Islet of Langerhans (tissue), 1 donor: ENCODE results near the gene ABTB2.

Experiments used
- FAIRE-seq: peaks from one replicate; lab custom pipeline; 2011; peaks lifted over from hg19 to GRCh38; lab: Jason Lieb, UNC

The ABTB2 gene

DNA sequence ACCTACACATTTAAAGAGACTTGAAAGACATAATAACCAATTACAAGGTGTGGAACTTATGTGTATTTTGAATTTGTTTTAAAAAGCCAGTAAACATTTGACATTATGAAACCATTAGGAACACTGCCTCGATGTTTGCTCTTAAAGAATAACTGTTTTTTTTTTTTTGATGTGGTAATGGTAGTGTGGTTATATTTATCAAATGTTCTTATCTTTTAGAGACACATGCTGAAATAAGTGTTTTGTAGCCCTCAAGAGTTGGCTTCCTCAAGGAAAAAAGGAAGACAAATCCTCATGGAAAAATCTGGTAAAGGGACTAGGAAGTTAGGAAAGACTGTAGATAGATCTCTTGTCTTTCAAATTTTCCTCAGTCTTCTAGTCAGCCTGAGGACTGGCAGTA, 2.2 kb upstream of the ABTB2 start:
- FAIRE-seq, result no peak

GRCh38 chr11:34359548-34359891, 1.7 kb upstream of the ABTB2 start:
- FAIRE-seq, result no peak

GRCh38 chr11:34358728-34359547, 1.1 kb upstream of the ABTB2 start:
- FAIRE-seq, result peak; percentile 66

DNA sequence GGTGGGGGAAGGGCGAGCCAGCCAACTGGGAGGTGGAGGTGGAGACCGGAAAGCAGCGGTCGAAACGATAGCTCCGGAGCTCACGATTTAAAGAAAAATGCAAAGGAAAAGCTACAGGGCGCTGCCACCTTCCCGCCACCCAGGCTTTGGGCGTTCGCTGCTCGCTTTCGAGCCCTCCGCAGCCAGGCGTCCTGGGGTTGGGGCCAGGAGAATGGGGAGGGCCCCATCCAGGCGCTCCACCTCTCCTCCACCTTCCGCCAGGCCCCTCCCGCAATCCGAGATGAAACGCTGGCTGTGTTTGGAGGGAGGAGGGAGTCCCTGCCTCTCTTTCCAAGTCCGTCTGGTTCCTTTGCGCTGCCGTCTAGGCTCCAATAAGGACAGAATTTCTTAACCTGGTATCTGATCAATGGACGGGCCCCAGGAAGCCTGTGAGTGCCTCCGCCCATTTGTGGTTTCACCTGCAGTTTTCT, 483 bp upstream of the ABTB2 start:
- no peak for FAIRE-seq

DNA sequence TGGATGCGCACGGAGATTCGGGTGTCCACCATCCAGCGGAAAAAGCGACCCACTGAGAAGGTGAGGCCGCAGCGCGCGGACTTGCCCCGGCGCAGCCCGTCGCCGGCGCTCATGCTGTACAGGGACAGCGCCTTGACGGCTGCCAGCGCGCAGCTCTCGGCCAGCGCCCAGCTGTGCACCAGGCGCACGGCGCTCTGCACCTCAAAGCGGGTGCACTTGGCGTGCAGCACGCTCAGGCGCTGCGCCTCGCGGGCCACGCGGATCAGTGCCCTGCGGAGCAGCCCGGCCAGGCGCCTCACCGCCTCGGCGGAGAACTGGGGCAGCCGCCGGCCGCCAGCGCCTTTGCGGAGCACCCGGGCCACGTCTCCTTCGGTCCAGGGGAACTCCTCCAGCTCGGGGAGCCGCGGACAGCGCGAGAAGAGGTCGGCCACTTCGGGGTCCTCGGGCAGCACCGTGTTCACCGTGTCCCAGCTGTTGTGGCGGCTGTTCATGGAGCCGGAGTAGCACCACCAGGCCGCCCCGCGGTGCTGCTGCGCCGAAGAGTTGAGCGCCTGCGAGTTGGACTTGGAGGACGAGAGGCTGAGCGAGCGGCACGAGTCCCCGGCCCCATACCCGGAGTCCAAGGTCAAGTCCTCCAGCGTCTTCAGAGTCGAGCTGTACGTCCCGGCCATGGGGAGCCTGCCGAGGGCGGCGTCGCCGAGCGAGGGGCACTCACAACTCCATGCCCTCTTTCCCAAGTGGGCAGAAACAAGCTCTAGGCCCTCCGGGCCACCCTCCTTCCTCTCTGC, 703 bp downstream of the ABTB2 start:
- FAIRE-seq, result no peak

DNA sequence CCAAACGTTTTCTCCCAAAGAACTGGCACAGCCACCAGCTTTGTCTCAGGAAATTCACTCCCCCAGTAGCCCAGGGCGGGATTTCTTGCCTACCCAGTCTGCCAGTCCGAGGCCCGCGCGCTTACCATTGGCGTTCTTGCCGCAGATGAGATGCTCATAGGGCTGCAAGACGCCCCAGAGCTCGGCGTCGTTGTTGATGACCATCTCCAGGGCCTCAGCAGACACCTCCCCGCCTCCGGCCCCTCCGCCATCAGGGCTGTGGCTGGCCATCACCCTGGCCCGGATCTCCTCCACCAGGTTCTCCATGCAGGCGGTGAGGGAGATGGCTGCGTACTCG, 1.3 kb downstream of the ABTB2 start:
- FAIRE-seq, result no peak

DNA sequence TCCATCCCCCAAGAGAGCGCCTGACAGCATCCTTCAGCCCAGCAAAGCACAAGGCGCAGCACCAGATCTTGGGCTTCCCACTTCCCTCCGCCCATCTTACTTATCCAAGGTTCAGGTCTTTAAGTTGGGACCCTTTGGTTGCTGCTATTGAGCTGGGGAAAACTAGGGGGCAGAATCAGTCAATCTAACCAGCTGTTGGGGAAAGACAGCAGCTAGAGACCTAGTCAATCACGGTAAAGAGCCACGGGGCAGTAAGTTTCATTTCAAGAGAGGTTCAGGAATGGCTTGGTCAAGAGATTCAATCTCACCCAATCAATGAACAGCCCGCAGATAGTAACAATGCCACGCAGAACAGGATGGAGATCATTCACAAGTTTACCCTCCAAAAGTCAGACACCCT, 1.7 kb downstream of the ABTB2 start:
- no peak for FAIRE-seq

DNA sequence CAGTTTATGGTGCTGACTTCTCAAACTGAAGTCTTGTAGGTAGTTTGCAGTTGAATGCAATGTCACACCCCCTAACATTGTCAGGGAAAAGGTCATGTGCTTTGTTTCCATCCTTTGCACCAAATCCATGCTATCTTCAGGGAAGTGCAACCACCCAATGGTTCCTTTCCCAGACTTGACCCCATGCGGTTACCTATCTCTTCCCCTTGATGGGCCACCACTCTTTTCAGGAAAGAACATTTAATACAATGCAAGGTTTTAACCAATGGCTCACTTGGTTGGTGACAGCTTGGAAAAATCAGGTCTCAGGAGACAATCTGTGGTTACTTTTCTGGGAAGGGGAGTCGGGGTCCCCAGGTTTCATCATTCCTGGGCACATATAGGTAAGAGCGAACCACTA, 2.1 kb downstream of the ABTB2 start:
- FAIRE-seq, result no peak

DNA sequence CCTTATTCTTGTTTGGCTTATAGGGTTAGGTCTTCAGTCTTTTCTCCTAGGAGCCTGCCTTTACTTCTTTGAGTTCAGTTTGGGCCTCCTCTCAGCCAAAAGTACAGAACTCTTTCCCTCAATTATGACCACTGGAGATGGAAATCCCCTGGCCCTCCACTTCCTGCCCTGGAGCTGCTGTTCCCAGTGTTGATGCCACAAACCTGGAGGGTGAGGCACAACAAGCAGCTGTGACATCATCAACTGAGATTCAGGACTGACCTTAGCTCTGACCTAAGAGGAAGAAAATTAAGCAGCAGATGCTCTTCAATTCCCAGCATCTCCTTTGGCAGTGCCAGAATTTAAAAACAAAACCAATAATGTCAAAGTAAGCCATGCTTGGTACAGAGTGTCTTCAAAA, 3.0 kb downstream of the ABTB2 start:
- no peak for FAIRE-seq

DNA sequence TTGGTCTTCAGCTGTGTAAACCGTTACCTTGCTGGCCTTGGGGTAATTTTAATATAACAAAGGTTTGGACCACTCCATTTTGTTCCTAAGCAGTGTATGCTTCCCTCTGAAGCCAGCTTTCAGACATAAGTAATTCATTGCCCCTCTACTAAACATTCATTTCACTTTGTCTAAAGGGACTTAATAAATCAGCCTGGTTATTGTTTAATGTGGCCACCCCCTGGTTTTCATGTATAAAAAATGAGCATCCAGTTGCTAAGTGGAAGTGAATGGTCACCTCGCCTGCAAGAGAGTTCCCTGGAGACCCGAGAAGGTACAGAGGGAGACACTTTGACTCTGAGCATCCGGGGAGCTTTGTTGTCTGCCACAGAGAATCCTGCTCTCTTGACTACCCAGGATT, 3.9 kb downstream of the ABTB2 start:
- no peak for FAIRE-seq

DNA sequence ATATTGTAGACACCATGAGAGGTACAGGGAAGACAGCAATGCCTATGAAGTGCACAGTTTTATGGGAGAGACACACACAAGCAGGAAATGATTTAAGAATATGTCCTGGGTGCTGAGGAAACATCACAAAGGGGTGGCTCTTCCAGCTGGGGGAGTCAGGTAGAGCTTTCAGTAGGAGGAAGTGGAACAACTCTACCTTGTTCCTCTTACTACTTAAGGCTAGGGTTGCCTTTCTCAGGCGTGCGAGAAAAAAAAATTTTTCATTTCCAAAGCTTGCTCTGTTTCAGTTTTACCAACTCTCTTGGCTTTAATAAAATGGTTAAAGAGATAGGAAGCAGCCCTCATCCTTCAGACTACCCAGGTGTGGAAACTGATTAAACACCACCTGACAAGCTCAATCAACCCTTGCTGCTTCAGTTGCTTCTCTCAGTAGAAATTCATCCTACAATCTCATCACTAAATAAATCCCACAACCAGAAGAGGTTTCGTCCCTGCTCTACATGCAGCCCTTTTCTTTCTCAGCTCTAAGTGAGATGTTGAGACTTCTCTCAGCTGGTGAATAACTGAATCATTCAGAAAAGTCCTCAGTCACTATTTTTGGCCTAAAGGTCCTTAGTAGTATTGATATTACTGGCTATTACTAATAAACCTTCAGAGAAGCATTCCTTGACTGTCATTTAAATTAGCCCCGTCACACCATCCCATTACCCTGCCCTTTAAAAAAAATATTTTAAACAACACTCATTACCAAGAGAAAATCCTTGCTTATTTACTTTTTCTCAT, 5.9 kb downstream of the ABTB2 start:
- FAIRE-seq, result no peak

DNA sequence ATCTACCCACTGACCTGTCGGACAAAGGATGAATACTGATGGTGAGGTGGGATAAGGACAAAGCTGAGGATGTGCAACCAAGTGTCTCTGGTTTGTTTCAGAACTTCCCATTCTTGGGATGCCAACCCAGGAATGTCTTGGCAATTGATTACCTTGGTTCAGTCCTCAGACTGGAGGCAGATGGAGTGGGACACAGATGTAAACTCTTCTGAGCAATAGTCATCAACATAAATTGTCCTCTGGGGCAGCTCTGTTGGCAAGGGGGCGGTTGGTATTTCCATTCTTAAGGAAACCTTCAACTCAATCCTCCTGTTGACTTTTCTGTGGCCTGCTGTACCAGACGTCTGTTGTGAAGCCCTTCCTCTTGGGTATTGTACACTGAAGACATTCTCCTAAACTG, 6.8 kb downstream of the ABTB2 start:
- FAIRE-seq, result no peak

GRCh38 chr11:34349882-34350281, 7.9 kb downstream of the ABTB2 start:
- FAIRE-seq, result no peak

GRCh38 chr11:34348919-34349318, 8.9 kb downstream of the ABTB2 start:
- no peak for FAIRE-seq

DNA sequence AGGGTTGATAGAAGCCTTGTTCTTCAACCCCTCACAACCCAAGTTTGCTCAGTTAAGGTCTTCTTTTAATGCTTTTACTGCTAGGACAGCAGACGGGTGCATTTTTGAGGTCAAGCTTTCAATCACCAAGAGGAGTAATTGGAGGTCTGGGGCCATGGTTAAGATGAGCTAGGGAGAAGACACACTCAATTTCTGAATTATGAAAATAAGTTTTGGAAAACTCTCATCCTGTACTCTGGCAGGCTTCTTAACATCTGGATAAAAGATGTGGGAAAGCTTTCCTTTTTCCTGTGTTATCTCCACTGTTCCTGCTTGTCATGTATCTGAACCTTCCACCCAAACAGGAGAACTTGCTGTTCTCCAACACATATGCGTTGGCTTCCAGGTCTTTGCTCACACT, 9.7 kb downstream of the ABTB2 start:
- FAIRE-seq, result no peak

DNA sequence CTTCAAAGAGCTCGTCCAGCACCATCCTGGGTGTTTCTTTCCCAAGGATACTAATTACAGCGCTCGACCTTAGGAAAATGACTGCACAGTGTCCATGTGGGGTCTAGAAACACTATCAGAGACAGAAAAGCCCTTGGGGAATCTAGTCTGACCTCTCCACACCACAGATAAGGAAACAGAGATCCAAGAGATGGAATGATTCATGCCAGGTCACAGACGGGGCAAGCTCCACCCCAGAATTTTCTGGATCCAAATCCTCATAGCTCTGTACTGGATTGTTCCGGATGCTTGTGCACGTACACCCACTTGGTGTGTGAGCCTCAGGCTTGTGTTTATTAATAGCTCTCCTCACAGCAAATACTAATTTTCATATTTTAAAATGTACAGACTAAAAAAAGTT, 11.3 kb downstream of the ABTB2 start:
- FAIRE-seq, result no peak

- no peak for FAIRE-seq
Measured at GRCh38 chr11:34345991-34346480, 11.8 kb downstream of the ABTB2 start.

DNA sequence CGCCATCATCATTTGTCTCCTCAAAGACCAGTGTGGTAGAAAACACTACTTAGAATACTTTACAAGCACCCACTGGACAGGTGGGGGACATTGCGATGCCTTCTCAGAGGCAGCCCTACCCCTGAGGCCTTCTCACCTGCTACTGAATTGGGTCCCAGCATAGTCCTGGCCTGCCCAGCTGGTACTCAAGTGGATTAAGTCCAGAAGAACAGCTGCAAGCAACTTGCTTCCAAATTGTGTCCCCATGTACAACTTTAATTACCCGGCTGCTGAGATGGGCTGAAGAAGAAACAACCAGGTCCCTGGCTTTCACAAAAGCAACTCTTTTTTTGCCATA, 12.3 kb downstream of the ABTB2 start:
- FAIRE-seq, result no peak

GRCh38 chr11:34344768-34345539, 12.9 kb downstream of the ABTB2 start:
- no peak for FAIRE-seq

DNA sequence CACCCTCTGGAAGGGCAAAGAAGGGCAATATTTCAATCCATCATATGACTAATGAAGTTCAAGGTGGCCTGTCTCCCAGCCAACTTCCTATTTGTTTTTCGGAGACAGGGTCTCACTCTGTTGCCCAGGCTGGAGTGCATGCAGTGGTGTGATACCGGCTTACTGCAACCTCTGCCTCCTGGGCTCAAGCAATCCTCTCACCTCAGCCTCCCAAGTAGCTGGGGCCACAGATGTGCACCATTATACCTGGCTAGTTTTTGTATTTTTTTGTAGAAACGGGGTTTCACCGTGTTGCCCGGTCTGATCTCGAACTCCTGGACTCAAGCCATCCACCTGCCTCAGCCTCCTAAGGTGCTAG, 13.4 kb downstream of the ABTB2 start:
- FAIRE-seq, result no peak

DNA sequence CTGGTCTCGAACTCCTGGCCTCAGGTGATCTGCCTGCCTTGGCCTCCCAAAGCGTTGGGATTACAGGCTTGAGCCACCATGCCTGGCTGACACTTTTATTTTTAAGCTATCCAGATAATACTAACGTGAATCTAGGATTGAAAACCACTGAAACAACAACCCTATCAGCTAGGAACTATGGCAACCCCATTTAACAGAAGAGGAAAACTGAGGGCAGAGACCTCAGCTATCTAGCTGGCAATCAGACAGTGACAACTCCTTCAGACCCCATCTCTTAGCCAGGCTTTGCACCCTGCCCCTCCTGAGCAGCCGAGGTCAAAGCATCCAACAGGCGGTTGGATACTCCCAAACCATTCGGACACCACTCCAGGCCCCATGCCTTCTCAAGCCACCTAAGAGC, 14.1 kb downstream of the ABTB2 start:
- no peak for FAIRE-seq

DNA sequence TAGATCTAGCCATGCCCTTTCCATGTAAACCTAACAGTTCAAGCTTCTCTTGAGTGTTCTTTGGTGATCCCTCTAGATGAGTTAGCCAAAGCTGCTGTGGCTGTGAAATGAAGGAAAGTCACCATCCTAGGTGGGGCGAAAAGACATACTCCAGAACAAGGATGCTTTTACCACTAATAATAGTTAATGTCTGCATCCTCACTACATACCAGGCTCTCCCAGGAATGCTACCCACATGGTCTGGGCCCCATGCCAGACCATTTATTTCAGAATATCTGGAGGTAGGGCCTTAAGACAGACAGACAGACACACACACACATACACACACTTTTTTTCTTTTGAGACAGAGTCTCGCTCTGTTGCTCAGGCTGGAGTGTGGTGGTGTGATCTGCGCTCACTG, 14.7 kb downstream of the ABTB2 start:
- no peak for FAIRE-seq
